ENCODE results near the gene LCK. TPM values are rescaled to one million over a fixed set of nuclear protein-coding genes. Genes with fewer than 3 reads are reported as not detected.
"Not testable (repeated sequence)": the region's sequence is repeated elsewhere in the genome, so short reads cannot be mapped to it uniquely, and the experiment has no call there.

Gene LCK
- total and polyA plus RNA-seq, 4 donors = 0.22 to 0.50 (median 0.34) TPM

DNA sequence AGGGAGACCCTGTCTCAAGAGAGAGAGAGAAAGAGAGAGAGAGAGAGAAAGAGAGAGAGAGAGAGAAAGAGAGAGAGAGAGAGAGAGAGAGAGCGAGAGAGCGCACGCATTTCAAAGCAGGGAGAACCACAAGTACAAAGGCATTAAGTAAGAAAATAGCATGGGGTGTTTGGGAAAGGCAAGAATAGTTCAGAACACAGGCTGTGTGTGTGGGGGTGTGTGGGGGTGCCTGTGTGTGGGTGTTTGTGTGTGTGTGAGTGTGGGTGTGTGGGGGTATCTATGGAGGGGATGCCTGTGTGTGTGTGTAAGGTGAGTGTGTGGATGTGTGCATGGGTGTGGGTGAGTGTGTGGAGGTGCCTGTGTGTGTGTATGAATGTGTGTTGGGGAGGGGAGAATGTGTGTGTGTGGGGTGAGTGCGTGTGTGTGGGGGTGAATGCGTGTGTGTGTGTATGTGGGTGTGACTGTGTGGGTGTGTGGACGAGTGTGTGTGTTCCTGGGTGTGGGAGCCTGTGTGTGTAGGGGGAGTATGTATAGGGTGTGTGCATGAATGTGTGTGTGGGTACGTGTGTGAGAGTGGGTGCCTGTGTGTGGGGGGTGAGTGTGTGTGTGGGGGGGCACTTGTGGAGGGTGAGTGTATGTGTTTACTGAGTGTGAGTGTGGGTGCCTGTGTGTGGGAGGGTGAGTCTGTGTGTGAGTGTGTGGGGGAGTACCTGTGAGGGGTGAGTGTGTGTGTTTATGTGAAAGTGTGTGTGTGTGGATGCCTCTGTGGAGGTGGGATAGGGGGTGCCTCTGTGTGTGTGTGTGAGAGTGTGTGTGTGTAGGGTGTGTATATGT lies 21.7 kb downstream of the LCK start:
- Histone ChIP-seq H3K4me1 (ENCODE audit: control insufficient read depth, insufficient read depth, low read length) (no peaks in the 10 kb centered on the region), H3K27ac (ENCODE audit: low read depth, low read length) (no peak overlapping the region), H3K4me3 (ENCODE audit: low read depth, low read length) (no peak overlapping the region), H3K27me3 (ENCODE audit: control insufficient read depth, insufficient read depth, low read length) (peaks cover 38% of the 10 kb centered on the region), H3K9me3 (ENCODE audit: control insufficient read depth, insufficient read depth, low read length) (no peaks in the 10 kb centered on the region), H3K36me3 (ENCODE audit: control insufficient read depth, insufficient read depth, low read length) (no peaks in the 10 kb centered on the region)
- no peak for DNase-seq (ENCODE audit: low read depth in 4 of 6, low spot score in 6 of 6)
- WGBS (ENCODE audit: insufficient coverage) = 76% methylated on average over 7 of the region's 7 CpGs

DNA sequence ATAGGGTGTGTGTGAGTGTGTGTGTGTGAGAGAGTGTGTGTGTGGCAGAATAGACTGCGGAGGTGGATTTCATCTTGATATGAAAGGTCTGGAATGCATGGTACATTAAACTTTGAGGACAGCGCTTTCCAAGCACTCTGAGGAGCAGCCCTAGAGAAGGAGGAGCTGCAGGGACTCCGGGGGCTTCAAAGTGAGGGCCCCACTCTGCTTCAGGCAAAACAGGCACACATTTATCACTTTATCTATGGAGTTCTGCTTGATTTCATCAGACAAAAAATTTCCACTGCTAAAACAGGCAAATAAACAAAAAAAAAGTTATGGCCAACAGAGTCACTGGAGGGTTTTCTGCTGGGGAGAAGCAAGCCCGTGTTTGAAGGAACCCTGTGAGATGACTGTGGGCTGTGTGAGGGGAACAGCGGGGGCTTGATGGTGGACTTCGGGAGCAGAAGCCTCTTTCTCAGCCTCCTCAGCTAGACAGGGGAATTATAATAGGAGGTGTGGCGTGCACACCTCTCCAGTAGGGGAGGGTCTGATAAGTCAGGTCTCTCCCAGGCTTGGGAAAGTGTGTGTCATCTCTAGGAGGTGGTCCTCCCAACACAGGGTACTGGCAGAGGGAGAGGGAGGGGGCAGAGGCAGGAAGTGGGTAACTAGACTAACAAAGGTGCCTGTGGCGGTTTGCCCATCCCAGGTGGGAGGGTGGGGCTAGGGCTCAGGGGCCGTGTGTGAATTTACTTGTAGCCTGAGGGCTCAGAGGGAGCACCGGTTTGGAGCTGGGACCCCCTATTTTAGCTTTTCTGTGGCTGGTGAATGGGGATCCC lies 22.5 kb downstream of the LCK start:
- H3K36me3 ChIP-seq (ENCODE audit: control insufficient read depth, insufficient read depth, low read length) = no peaks in the 10 kb centered on the region
- H3K9me3 ChIP-seq (ENCODE audit: control insufficient read depth, insufficient read depth, low read length) = no peaks in the 10 kb centered on the region
- H3K27me3 ChIP-seq (ENCODE audit: control insufficient read depth, insufficient read depth, low read length) = peaks cover 38% of the 10 kb centered on the region
- H3K27ac ChIP-seq (ENCODE audit: low read depth, low read length) = no peak overlapping the region
- H3K4me1 ChIP-seq (ENCODE audit: control insufficient read depth, insufficient read depth, low read length) = no peaks in the 10 kb centered on the region
- H3K4me3 ChIP-seq (ENCODE audit: low read depth, low read length) = no peak overlapping the region
- no peak for DNase-seq (ENCODE audit: low read depth in 4 of 6, low spot score in 6 of 6)
- 36% methylated on average over 8 of the region's 10 CpGs for WGBS (ENCODE audit: insufficient coverage)

DNA sequence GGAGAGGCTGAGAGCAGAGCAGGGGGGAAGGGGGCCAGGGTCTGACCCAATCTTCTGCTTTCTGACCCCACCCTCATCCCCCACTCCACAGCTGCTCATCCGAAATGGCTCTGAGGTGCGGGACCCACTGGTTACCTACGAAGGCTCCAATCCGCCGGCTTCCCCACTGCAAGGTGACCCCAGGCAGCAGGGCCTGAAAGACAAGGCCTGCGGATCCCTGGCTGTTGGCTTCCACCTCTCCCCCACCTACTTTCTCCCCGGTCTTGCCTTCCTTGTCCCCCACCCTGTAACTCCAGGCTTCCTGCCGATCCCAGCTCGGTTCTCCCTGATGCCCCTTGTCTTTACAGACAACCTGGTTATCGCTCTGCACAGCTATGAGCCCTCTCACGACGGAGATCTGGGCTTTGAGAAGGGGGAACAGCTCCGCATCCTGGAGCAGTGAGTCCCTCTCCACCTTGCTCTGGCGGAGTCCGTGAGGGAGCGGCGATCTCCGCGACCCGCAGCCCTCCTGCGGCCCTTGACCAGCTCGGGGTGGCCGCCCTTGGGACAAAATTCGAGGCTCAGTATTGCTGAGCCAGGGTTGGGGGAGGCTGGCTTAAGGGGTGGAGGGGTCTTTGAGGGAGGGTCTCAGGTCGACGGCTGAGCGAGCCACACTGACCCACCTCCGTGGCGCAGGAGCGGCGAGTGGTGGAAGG lies 23.7 kb downstream of the LCK start:
- Histone ChIP-seq H3K36me3 (ENCODE audit: control insufficient read depth, insufficient read depth, low read length) (no peaks in the 10 kb centered on the region), H3K4me1 (ENCODE audit: control insufficient read depth, insufficient read depth, low read length) (no peaks in the 10 kb centered on the region), H3K9me3 (ENCODE audit: control insufficient read depth, insufficient read depth, low read length) (no peaks in the 10 kb centered on the region), H3K27ac (ENCODE audit: low read depth, low read length) (no peak overlapping the region), H3K4me3 (ENCODE audit: low read depth, low read length) (no peak overlapping the region), H3K27me3 (ENCODE audit: control insufficient read depth, insufficient read depth, low read length) (peaks cover 38% of the 10 kb centered on the region)
- 49% methylated on average over 26 of the region's 31 CpGs for WGBS (ENCODE audit: insufficient coverage)
- DNase-seq (ENCODE audit: low read depth in 4 of 6, low spot score in 6 of 6) = no peak

DNA sequence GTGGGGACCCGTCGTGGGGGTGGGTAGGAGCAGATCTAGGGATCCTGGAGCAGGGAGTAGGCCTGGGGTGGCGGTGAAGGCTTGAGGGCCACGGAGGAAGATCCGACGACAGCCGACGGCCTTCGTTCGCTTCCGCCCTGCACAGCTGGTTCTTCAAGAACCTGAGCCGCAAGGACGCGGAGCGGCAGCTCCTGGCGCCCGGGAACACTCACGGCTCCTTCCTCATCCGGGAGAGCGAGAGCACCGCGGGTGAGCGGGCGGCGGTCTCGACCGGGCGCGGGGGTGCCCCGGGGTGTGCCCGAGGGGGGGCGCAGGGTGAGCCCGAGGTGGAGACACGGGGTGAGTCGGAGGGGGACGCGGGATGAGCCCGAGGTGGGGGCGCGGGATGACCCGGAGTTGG lies 24.4 kb downstream of the LCK start:
- DNase-seq (ENCODE audit: low read depth in 4 of 6, low spot score in 6 of 6) = no peak
- Histone ChIP-seq H3K36me3 (ENCODE audit: control insufficient read depth, insufficient read depth, low read length) (no peaks in the 10 kb centered on the region), H3K27ac (ENCODE audit: low read depth, low read length) (no peak overlapping the region), H3K4me1 (ENCODE audit: control insufficient read depth, insufficient read depth, low read length) (no peaks in the 10 kb centered on the region), H3K9me3 (ENCODE audit: control insufficient read depth, insufficient read depth, low read length) (no peaks in the 10 kb centered on the region), H3K4me3 (ENCODE audit: low read depth, low read length) (no peak overlapping the region), H3K27me3 (ENCODE audit: control insufficient read depth, insufficient read depth, low read length) (peaks cover 38% of the 10 kb centered on the region)
- 24% methylated on average over 40 of the region's 41 CpGs for WGBS (ENCODE audit: insufficient coverage)

DNA sequence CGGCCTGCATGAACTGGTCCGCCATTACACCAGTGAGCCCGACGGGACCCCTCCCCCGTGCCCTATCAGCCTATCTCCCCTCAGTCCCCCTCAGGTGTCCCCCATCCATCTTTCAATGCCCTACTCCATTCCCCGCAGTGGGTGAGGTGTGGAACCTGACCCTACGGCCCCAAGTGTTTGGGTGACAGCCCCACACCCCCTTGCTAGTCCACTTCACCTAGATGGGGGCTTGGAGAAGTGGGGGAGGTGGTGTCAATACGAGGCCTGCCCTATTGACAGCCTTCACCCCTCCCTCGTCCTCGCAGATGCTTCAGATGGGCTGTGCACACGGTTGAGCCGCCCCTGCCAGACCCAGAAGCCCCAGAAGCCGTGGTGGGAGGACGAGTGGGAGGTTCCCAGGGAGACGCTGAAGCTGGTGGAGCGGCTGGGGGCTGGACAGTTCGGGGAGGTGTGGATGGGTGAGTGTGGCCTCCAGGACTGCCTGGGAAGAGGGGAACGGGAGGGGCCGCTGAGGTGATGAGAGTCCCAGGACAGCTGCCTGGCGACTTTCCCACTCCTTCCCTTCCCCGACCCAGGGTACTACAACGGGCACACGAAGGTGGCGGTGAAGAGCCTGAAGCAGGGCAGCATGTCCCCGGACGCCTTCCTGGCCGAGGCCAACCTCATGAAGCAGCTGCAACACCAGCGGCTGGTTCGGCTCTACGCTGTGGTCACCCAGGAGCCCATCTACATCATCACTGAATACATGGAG lies 25.1 kb downstream of the LCK start:
- Histone ChIP-seq H3K9me3 (ENCODE audit: control insufficient read depth, insufficient read depth, low read length) (no peaks in the 10 kb centered on the region), H3K4me3 (ENCODE audit: low read depth, low read length) (no peak overlapping the region), H3K36me3 (ENCODE audit: control insufficient read depth, insufficient read depth, low read length) (no peaks in the 10 kb centered on the region), H3K4me1 (ENCODE audit: control insufficient read depth, insufficient read depth, low read length) (no peaks in the 10 kb centered on the region), H3K27ac (ENCODE audit: low read depth, low read length) (no peak overlapping the region), H3K27me3 (ENCODE audit: control insufficient read depth, insufficient read depth, low read length) (peaks cover 38% of the 10 kb centered on the region)
- no peak for DNase-seq (ENCODE audit: low read depth in 4 of 6, low spot score in 6 of 6)
- WGBS (ENCODE audit: insufficient coverage) = 86% methylated on average over 21 of the region's 30 CpGs

DNA sequence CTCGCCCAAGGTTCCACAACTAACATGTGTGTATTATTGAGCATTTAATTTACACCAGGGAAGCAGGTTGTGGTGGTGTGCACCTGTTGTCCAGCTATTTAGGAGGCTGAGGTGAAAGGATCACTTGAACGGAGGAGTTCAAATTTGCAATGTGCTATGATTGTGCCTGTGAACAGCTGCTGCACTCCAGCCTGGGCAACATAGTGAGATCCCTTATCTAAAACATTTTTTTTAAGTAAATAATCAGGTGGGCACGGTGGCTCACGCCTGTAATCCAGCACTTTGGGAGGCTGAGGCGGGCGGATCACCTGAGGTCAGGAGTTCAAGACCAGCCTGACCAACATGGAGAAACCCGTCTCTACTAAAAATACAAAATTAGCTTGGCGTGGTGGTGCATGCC lies 33.7 kb downstream of the LCK start:
- not testable (repeated sequence) for H3K36me3 ChIP-seq (ENCODE audit: control insufficient read depth, insufficient read depth, low read length); DNase-seq (ENCODE audit: low read depth in 4 of 6, low spot score in 6 of 6); H3K27me3 ChIP-seq (ENCODE audit: control insufficient read depth, insufficient read depth, low read length); H3K9me3 ChIP-seq (ENCODE audit: control insufficient read depth, insufficient read depth, low read length); H3K27ac ChIP-seq (ENCODE audit: low read depth, low read length); H3K4me1 ChIP-seq (ENCODE audit: control insufficient read depth, insufficient read depth, low read length); H3K4me3 ChIP-seq (ENCODE audit: low read depth, low read length)
- no CpG with 5 or more reads among the region's 8 CpGs for WGBS (ENCODE audit: insufficient coverage)

DNA sequence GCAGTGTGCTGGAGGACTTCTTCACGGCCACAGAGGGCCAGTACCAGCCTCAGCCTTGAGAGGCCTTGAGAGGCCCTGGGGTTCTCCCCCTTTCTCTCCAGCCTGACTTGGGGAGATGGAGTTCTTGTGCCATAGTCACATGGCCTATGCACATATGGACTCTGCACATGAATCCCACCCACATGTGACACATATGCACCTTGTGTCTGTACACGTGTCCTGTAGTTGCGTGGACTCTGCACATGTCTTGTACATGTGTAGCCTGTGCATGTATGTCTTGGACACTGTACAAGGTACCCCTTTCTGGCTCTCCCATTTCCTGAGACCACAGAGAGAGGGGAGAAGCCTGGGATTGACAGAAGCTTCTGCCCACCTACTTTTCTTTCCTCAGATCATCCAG lies 34.6 kb downstream of the LCK start:
- WGBS (ENCODE audit: insufficient coverage) = 100% methylated on average over 1 of the region's 3 CpGs
- H3K27me3 ChIP-seq (ENCODE audit: control insufficient read depth, insufficient read depth, low read length) = no peaks in the 10 kb centered on the region

DNA sequence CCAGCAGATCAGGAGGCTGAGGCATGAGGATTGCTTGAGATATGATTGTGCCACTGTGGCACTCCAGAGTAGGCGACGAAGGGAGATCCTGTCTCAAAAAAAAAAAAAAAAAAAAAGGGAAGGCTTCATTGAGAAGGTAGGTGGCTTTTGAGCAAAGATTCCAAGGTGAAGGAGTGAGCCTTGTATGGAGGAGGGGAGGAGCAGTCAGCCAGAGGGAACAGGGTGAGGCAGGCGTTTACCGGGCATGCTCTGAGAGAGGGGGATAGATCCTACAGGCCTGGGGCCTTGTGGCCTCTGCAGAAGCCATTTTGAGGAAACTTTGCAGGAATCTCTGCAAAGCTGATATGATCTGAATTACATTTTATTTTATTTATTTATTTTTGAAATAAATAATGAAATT lies 35.7 kb downstream of the LCK start:
- no peaks in the 10 kb centered on the region for H3K36me3 ChIP-seq (ENCODE audit: control insufficient read depth, insufficient read depth, low read length)
- no peak for DNase-seq (ENCODE audit: low read depth in 4 of 6, low spot score in 6 of 6)
- no peak overlapping the region for H3K27ac ChIP-seq (ENCODE audit: low read depth, low read length)
- no peak overlapping the region for H3K4me3 ChIP-seq (ENCODE audit: low read depth, low read length)
- H3K9me3 ChIP-seq (ENCODE audit: control insufficient read depth, insufficient read depth, low read length) = no peaks in the 10 kb centered on the region
- H3K4me1 ChIP-seq (ENCODE audit: control insufficient read depth, insufficient read depth, low read length) = peaks cover 3% of the 10 kb centered on the region
- H3K27me3 ChIP-seq (ENCODE audit: control insufficient read depth, insufficient read depth, low read length) = no peaks in the 10 kb centered on the region
- 93% methylated on average over 2 of the region's 4 CpGs for WGBS (ENCODE audit: insufficient coverage)

More for the DNA sequence above, 34.6 kb downstream of the LCK start:
- no peaks in the 10 kb centered on the region for H3K36me3 ChIP-seq (ENCODE audit: control insufficient read depth, insufficient read depth, low read length)
- H3K9me3 ChIP-seq (ENCODE audit: control insufficient read depth, insufficient read depth, low read length) = no peaks in the 10 kb centered on the region
- H3K27ac ChIP-seq (ENCODE audit: low read depth, low read length) = no peak overlapping the region
- H3K4me1 ChIP-seq (ENCODE audit: control insufficient read depth, insufficient read depth, low read length) = no peaks in the 10 kb centered on the region
- DNase-seq (ENCODE audit: low read depth in 4 of 6, low spot score in 6 of 6) = no peak
- H3K4me3 ChIP-seq (ENCODE audit: low read depth, low read length) = no peak overlapping the region

DNA sequence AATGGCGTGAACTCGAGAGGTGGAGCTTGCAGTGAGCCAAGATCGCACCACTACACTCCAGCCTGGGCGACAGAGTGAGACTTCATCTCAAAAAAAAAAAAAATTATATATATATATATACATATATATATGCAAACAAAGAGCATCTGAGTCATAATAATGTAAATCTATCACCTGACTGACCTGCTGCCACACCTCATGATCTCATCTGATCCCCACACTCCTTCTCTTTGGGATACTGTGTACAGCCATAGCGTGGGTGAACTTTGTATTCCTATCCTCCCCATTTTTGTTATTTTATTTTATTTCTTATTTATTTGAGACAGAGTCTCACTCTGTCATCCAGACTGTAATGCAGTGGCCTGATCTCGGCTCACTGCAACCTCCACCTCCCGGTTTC lies 38.2 kb downstream of the LCK start:
- no peaks in the 10 kb centered on the region for H3K27me3 ChIP-seq (ENCODE audit: control insufficient read depth, insufficient read depth, low read length)
- H3K4me1 ChIP-seq (ENCODE audit: control insufficient read depth, insufficient read depth, low read length) = peaks cover 15% of the 10 kb centered on the region
- DNase-seq (ENCODE audit: low read depth in 4 of 6, low spot score in 6 of 6) = no peak
- 92% methylated on average over 2 of the region's 7 CpGs for WGBS (ENCODE audit: insufficient coverage)
- H3K36me3 ChIP-seq (ENCODE audit: control insufficient read depth, insufficient read depth, low read length) = no peaks in the 10 kb centered on the region
- H3K4me3 ChIP-seq (ENCODE audit: low read depth, low read length) = no peak overlapping the region
- no peaks in the 10 kb centered on the region for H3K9me3 ChIP-seq (ENCODE audit: control insufficient read depth, insufficient read depth, low read length)
- no peak overlapping the region for H3K27ac ChIP-seq (ENCODE audit: low read depth, low read length)

Measured in spinal cord (tissue), 10 donors.